Type B pancreatic cell (in vitro differentiated cells): ENCODE results near the gene NTRK3. TPM values are rescaled to one million over a fixed set of nuclear protein-coding genes. Genes with fewer than 3 reads are reported as not detected.

Experiments
- DNase-seq: peaks from one replicate; pipeline ENCODE4 v3.0.0; 2021; ENCODE audit warnings: mixed read lengths; ENCODE audit not compliant: unreplicated experiment; ENCODE audit errors: extremely low spot score
- H3K27ac Mint-ChIP-seq: 2 replicates; pipeline ENCODE4 v1.8.0; 2021; ENCODE audit warnings: mild to moderate bottlenecking, mixed read lengths
- H3K27me3 Mint-ChIP-seq: 2 replicates; pipeline ENCODE4 v1.8.0; 2021; ENCODE audit warnings: mixed read lengths
- H3K36me3 Mint-ChIP-seq: 2 replicates; pipeline ENCODE4 v1.8.0; 2021; ENCODE audit warnings: mixed read lengths
- H3K4me1 Mint-ChIP-seq: one replicate; pipeline ENCODE4 v1.8.0; 2021; ENCODE audit warnings: mixed read lengths; ENCODE audit not compliant: unreplicated experiment
- H3K4me3 Mint-ChIP-seq: 2 replicates; pipeline ENCODE4 v1.8.0; 2021; ENCODE audit warnings: mild to moderate bottlenecking, mixed read lengths
- H3K9me3 Mint-ChIP-seq: 2 replicates; pipeline ENCODE4 v1.8.0; 2021; ENCODE audit warnings: mixed read lengths
- long read RNA-seq: library from polyadenylated mRNA; unstranded; transcript quantifications from one replicate; pipeline ENCODE4 v2.0.0, GENCODE V29; 2020
- total RNA-seq: library from RNA; stranded (reverse); gene quantifications from 2 replicates; pipeline ENCODE4 v1.2.1, GENCODE V29; 2021; ENCODE audit warnings: low replicate concordance
- TF ChIP-seq, protein P1 (sequence below): fragments of 200-600 bp; sonication (generic); conservative IDR thresholded peaks from 2 replicates; pipeline ENCODE4 v1.5.0; 2021; ENCODE audit warnings: antibody characterized with exemption, mild to moderate bottlenecking

The NTRK3 gene
- 2.9 and 16.9 TPM in 2 replicates for total RNA-seq
- long read RNA-seq, partial matches to known transcripts = 1 of 5 reads
- long read RNA-seq, other reads (novel, unspliced or antisense) = 3 of 5 reads

GRCh38 chr15:88256279-88257230, at the start of gene NTRK3:
NTRK3 (minus strand) TSS chr15:88256739; CDS start chr15:88256153, 586 bp downstream.
- Mint-ChIP-seq H3K4me3 (peak within 1 kb of the TSS; percentile 92), H3K27me3 (peaks cover 92% of the 10 kb centered on the region), H3K9me3 (no peaks in the 10 kb centered on the region), H3K4me1 (peaks cover 8% of the 10 kb centered on the region), H3K27ac (peak within 1 kb of the TSS; percentile 42), H3K36me3 (no peaks in the 10 kb centered on the region)
- no peak for DNase-seq
- TF ChIP-seq, protein P1, sequence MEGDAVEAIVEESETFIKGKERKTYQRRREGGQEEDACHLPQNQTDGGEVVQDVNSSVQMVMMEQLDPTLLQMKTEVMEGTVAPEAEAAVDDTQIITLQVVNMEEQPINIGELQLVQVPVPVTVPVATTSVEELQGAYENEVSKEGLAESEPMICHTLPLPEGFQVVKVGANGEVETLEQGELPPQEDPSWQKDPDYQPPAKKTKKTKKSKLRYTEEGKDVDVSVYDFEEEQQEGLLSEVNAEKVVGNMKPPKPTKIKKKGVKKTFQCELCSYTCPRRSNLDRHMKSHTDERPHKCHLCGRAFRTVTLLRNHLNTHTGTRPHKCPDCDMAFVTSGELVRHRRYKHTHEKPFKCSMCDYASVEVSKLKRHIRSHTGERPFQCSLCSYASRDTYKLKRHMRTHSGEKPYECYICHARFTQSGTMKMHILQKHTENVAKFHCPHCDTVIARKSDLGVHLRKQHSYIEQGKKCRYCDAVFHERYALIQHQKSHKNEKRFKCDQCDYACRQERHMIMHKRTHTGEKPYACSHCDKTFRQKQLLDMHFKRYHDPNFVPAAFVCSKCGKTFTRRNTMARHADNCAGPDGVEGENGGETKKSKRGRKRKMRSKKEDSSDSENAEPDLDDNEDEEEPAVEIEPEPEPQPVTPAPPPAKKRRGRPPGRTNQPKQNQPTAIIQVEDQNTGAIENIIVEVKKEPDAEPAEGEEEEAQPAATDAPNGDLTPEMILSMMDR = peak; percentile 43

- H3K27me3 Mint-ChIP-seq = peaks cover 7% of the 10 kb centered on the region
- H3K4me1 Mint-ChIP-seq = no peaks in the 10 kb centered on the region
Measured at GRCh38 chr15:88303395-88303794, 46.9 kb upstream of the NTRK3 start.

DNA sequence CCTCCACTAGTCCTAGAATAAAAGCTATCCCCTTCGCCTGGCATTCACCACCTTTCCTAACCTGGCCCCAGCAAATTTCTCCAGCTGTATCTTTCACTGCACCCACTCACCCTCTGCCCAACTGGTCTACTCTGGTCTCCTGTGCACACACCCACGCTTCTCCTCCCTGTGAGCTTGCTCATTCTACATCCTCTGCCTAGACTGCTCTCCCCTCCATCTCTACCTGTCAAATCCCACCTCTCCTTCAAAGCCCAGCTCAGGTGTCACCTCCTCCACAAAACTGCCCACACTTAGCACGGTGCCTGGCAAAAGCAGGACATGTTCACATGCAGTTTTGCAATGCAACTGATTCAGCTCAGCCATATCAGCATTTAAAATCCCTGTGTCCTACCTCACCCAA, 45.8 kb upstream of the NTRK3 start:
- Mint-ChIP-seq H3K27ac (no peak overlapping the region), H3K27me3 (peaks cover 10% of the 10 kb centered on the region), H3K4me1 (no peaks in the 10 kb centered on the region), H3K4me3 (no peak overlapping the region), H3K9me3 (no peaks in the 10 kb centered on the region), H3K36me3 (no peaks in the 10 kb centered on the region)
- no peak for DNase-seq
- TF ChIP-seq, protein P1 = no peak

More at GRCh38 chr15:88303395-88303794, 46.9 kb upstream of the NTRK3 start:
- no peak for DNase-seq
- Mint-ChIP-seq H3K9me3 (no peaks in the 10 kb centered on the region), H3K36me3 (no peaks in the 10 kb centered on the region), H3K27ac (no peak overlapping the region), H3K4me3 (no peak overlapping the region)
- TF ChIP-seq, protein P1 = no peak

- no peak for DNase-seq
- Mint-ChIP-seq H3K4me1 (no peaks in the 10 kb centered on the region), H3K27ac (no peak overlapping the region), H3K36me3 (no peaks in the 10 kb centered on the region), H3K27me3 (peaks cover 17% of the 10 kb centered on the region), H3K9me3 (no peaks in the 10 kb centered on the region), H3K4me3 (no peak overlapping the region)
- TF ChIP-seq, protein P1 = no peak
Measured at GRCh38 chr15:88301311-88301710, 44.8 kb upstream of the NTRK3 start.

DNA sequence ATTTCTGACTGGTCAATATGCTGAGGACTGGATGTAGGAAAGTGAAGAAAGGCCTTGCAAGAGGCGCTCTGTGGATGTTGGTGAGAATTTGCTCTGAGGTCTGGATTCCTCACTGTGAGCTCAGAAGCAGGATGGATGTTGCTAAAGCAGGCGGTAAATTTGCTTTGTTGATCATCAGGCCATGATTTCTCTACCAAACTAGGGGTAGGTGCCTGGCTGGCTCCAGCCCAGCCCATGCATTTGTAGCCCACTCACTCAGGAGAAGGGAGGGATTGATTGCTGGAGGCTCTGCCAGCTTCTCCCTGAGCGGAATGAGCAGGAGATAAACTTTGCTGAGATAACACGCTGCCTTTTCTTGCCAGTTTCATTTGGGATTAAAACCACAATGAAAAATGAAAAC, 44.3 kb upstream of the NTRK3 start:
- H3K4me1 Mint-ChIP-seq = no peaks in the 10 kb centered on the region
- no peak for DNase-seq
- no peak overlapping the region for H3K27ac Mint-ChIP-seq
- H3K4me3 Mint-ChIP-seq = no peak overlapping the region
- no peaks in the 10 kb centered on the region for H3K9me3 Mint-ChIP-seq
- TF ChIP-seq, protein P1 = no peak
- H3K36me3 Mint-ChIP-seq = no peaks in the 10 kb centered on the region
- peaks cover 19% of the 10 kb centered on the region for H3K27me3 Mint-ChIP-seq
